Measurements from ENCODE around the gene ACP5. TPM values are rescaled to one million over a fixed set of nuclear protein-coding genes. Genes with fewer than 3 reads are reported as not detected.

The ACP5 gene
- total RNA-seq, 1 donor from 2014 or later: 3.1 TPM

GRCh38 chr19:11563532-11563931 is 13.9 kb downstream of the ACP5 start:
- no peaks in the 10 kb centered on the region for H3K27me3 ChIP-seq (ENCODE audit: low read depth)
- DNase-seq: no peak
- TF ChIP-seq, protein P1, sequence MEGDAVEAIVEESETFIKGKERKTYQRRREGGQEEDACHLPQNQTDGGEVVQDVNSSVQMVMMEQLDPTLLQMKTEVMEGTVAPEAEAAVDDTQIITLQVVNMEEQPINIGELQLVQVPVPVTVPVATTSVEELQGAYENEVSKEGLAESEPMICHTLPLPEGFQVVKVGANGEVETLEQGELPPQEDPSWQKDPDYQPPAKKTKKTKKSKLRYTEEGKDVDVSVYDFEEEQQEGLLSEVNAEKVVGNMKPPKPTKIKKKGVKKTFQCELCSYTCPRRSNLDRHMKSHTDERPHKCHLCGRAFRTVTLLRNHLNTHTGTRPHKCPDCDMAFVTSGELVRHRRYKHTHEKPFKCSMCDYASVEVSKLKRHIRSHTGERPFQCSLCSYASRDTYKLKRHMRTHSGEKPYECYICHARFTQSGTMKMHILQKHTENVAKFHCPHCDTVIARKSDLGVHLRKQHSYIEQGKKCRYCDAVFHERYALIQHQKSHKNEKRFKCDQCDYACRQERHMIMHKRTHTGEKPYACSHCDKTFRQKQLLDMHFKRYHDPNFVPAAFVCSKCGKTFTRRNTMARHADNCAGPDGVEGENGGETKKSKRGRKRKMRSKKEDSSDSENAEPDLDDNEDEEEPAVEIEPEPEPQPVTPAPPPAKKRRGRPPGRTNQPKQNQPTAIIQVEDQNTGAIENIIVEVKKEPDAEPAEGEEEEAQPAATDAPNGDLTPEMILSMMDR (IDR thresholded peaks at IDR 0.05; ENCODE audit: borderline replicate concordance): no peak
- intact Hi-C loops (cut with micrococcal nuclease): no loop called here
- no peak overlapping the region for H3K27ac ChIP-seq (replicated peaks)
- no peak overlapping the region for H3K4me3 ChIP-seq
- peaks cover 22% of the 10 kb centered on the region for H3K4me1 ChIP-seq
- no peaks in the 10 kb centered on the region for H3K9me3 ChIP-seq (replicated peaks)
- no peaks in the 10 kb centered on the region for H3K36me3 ChIP-seq

GRCh38 chr19:11560404-11561051 is 16.9 kb downstream of the ACP5 start:
- no peak for DNase-seq
- H3K9me3 ChIP-seq (replicated peaks): no peaks in the 10 kb centered on the region
- H3K27me3 ChIP-seq (ENCODE audit: low read depth): no peaks in the 10 kb centered on the region
- intact Hi-C loops (cut with micrococcal nuclease): no loop called here
- peak overlapping the region; percentile 99 for H3K4me3 ChIP-seq
- H3K27ac ChIP-seq (replicated peaks): no peak overlapping the region
- H3K36me3 ChIP-seq: no peaks in the 10 kb centered on the region
- TF ChIP-seq, protein P1 (IDR thresholded peaks at IDR 0.05; ENCODE audit: borderline replicate concordance): peak; percentile 68
- peaks cover 50% of the 10 kb centered on the region for H3K4me1 ChIP-seq

GRCh38 chr19:11558881-11559828 is 18.3 kb downstream of the ACP5 start, which contains the start of gene ELOF1:
Gene ELOF1 (minus strand): TSS chr19:11559230. CDS start chr19:11554347, 4,883 bp downstream.
- Histone ChIP-seq H3K4me3 (peak within 1 kb of the TSS; percentile 99), H3K9me3 (replicated peaks) (no peaks in the 10 kb centered on the region), H3K27me3 (ENCODE audit: low read depth) (no peaks in the 10 kb centered on the region), H3K27ac (replicated peaks) (peak within 1 kb of the TSS; percentile 87), H3K36me3 (peaks cover 5% of the 10 kb centered on the region), H3K4me1 (peaks cover 57% of the 10 kb centered on the region)
- peak; percentile 97 for DNase-seq
- intact Hi-C loops (cut with micrococcal nuclease): no loop called here
- TF ChIP-seq, protein P1 (IDR thresholded peaks at IDR 0.05; ENCODE audit: borderline replicate concordance): peak; percentile 30

DNA sequence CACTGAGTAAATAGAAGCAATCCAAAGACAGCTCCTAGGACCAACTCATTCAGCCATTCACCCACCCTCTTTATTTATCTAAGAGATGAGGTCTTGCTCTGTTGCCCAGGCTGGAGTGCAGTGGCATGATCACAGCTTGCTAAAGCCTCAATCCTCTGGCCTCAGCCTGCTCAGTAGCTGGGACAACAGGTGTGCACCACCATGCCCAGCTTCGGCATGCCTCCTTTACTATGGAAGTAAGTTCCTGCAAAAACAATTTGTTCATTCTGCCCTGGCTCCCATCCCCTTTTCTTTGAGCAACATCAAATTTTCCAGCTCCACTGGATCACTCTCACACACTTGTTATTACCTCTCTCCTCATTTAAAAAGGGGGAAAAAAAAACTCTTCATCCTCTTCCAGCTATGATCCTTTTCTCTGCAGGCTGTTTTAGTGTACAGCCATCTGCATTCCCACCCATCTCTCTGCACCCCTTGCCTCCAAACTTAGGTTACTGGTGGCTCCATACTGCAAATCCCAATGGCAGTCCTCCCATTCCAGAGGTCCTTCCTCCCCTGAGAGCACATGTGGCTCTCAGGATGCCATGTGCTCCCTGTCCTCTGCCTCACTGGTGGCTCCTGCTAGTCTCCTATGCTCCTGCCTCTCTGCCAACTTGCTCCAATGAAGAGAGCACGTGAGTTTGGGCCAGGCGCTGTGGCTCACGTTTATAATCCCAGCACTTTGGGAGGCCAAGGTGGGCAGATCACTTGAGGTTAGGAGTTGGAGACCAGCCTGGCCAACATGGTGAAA is 20.6 kb downstream of the ACP5 start:
- DNase-seq: no peak
- intact Hi-C loops (cut with micrococcal nuclease): no loop called here
- no peak overlapping the region for H3K4me3 ChIP-seq
- no peak overlapping the region for H3K27ac ChIP-seq (replicated peaks)
- H3K36me3 ChIP-seq: peaks cover 26% of the 10 kb centered on the region
- H3K27me3 ChIP-seq (ENCODE audit: low read depth): no peaks in the 10 kb centered on the region
- TF ChIP-seq, protein P1 (IDR thresholded peaks at IDR 0.05; ENCODE audit: borderline replicate concordance): no peak
- H3K9me3 ChIP-seq (replicated peaks): no peaks in the 10 kb centered on the region
- peaks cover 57% of the 10 kb centered on the region for H3K4me1 ChIP-seq

- Histone ChIP-seq H3K4me1 (peaks cover 50% of the 10 kb centered on the region), H3K4me3 (no peak overlapping the region), H3K36me3 (peaks cover 26% of the 10 kb centered on the region), H3K9me3 (replicated peaks) (no peaks in the 10 kb centered on the region), H3K27me3 (ENCODE audit: low read depth) (no peaks in the 10 kb centered on the region), H3K27ac (replicated peaks) (no peak overlapping the region)
- TF ChIP-seq, protein P1 (IDR thresholded peaks at IDR 0.05; ENCODE audit: borderline replicate concordance): no peak
- intact Hi-C loops (cut with micrococcal nuclease): no loop called here
- DNase-seq: no peak
Observed at GRCh38 chr19:11555246-11555645, 22.2 kb downstream of the ACP5 start.
